Measurements from ENCODE around the gene TADA2A. TPM values are rescaled to one million over a fixed set of nuclear protein-coding genes. Genes with fewer than 3 reads are reported as not detected.

The TADA2A gene
- total RNA-seq, 2 donors from 2014 or later = 8.1 to 14.7 TPM

DNA sequence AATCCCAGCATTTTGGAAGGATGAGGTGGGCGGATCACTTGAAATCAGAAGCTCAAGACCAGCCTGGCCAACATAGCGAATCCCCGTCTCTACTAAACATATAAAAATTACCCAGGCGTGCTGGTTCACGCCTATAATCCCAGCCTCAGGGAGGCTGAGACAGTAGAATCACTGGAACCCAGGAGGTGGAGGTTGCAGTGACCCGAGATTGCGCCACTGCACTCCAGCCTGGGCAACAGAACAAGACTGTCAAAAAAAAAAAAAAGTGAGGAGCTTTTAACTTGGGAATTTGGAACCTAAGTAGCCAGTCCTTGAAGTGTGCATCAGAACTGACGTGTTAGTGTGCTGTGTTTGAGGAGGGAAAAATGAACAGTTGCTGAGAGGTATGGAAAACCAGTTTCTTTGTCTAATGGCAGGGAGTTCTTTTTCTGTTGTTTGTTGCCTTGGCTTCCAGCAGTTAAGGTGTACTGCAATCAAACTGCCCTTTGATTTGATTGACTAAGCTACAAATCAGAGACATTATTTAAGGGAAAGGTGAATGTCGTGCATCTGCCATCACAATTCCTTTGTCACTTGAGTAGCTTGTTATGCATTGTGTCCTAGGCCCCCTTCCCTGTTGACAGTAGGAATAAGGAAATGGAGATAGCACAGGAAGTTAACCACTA lies 74.4 kb downstream of the TADA2A start:
- Histone ChIP-seq H3K9me3 (no peaks in the 10 kb centered on the region), H3K27me3 (replicated peaks; ENCODE audit: insufficient read depth) (no peaks in the 10 kb centered on the region), H3K4me3 (no peak overlapping the region), H3K4me1 (ENCODE audit: control insufficient read depth in 1 of 2, low read depth in 2 of 2) (no peaks in the 10 kb centered on the region), H3K36me3 (peaks cover 18% of the 10 kb centered on the region), H3K27ac (no peak overlapping the region)
- ATAC-seq (ENCODE audit: insufficient number of reproducible peaks, low FRiP score, low read depth) (no peak), DNase-seq (ENCODE audit: low spot score) (no peak)
- TF ChIP-seq, protein P1, sequence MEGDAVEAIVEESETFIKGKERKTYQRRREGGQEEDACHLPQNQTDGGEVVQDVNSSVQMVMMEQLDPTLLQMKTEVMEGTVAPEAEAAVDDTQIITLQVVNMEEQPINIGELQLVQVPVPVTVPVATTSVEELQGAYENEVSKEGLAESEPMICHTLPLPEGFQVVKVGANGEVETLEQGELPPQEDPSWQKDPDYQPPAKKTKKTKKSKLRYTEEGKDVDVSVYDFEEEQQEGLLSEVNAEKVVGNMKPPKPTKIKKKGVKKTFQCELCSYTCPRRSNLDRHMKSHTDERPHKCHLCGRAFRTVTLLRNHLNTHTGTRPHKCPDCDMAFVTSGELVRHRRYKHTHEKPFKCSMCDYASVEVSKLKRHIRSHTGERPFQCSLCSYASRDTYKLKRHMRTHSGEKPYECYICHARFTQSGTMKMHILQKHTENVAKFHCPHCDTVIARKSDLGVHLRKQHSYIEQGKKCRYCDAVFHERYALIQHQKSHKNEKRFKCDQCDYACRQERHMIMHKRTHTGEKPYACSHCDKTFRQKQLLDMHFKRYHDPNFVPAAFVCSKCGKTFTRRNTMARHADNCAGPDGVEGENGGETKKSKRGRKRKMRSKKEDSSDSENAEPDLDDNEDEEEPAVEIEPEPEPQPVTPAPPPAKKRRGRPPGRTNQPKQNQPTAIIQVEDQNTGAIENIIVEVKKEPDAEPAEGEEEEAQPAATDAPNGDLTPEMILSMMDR (IDR thresholded peaks at IDR 0.05) = no peak

DNA sequence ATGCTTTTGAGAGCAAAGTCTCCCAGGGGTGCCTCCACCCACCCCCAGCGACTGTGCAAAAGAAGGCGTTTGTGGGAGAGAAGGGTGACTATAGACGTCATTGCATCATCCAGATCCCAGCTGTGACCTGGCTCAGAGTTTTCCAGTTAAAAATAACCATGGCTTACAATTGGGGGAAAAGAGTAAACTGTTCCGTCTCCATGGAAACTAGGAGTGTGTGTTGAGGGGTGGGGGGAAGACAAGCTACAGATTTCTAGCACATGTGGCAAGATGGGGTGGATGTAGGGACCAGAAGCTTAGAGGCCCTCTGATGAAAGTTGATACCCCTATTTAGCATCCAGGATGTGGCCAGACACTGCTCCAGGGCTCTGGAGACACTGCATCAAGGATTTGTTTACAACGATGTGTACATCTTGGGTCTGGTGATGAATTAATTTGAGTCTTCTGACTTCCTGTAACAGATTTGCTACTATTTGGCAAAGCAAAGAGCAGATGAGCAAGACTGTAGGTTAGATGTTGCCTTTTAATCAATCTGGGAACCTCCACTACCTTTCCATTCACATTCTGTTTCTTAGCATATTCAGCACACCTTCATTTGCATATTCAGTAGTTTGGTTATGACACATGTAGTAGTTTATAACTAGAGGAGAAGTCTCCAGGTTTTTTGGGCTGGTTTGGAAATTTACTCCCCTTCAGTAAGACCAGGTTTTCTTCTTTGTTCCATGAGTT lies 76.8 kb downstream of the TADA2A start:
- DNase-seq (ENCODE audit: low spot score) (no peak), ATAC-seq (ENCODE audit: insufficient number of reproducible peaks, low FRiP score, low read depth) (no peak)
- TF ChIP-seq, protein P1 (IDR thresholded peaks at IDR 0.05) = no peak
- Histone ChIP-seq H3K4me3 (no peak overlapping the region), H3K27me3 (replicated peaks; ENCODE audit: insufficient read depth) (no peaks in the 10 kb centered on the region), H3K36me3 (peaks cover 6% of the 10 kb centered on the region), H3K4me1 (ENCODE audit: control insufficient read depth in 1 of 2, low read depth in 2 of 2) (peaks cover 6 to 7% of the 10 kb centered on the region in 2 donors), H3K9me3 (no peaks in the 10 kb centered on the region), H3K27ac (no peak overlapping the region)

DNA sequence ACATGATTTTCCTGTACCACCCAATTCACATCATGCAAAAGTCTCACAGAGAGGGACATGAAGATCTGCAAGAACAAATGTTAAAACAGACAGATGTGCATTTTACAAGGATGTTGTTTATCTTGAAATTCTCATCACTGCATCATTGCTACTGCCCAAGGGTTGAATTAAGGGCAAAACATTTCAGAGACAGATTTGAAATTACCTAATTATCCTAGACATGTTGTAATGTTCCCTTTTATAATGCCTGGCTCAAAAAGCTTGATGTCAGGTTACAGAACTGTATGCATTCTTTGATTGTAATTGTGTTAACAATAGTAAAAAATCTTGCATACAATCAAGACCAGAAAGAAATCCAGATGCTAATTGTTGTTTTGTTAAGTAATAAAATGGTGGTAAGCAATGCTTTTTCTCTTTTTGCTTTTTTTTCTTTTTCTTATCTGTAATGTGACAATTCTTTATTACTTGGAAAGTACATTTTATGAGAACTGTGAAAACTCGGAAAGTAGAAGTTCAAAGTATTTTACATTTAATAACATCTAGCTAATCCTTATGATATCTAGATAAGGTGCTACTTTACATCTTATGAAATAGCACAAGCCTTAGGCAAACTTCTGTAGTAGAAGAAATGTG lies 79.4 kb downstream of the TADA2A start:
- no peak overlapping the region for H3K4me3 ChIP-seq
- no peaks in the 10 kb centered on the region for H3K27me3 ChIP-seq (replicated peaks; ENCODE audit: insufficient read depth)
- no peaks in the 10 kb centered on the region for H3K36me3 ChIP-seq
- H3K4me1 ChIP-seq (ENCODE audit: control insufficient read depth in 1 of 2, low read depth in 2 of 2) = peaks cover 14 to 17% of the 10 kb centered on the region in 2 donors
- ATAC-seq (ENCODE audit: insufficient number of reproducible peaks, low FRiP score, low read depth) (no peak), DNase-seq (ENCODE audit: low spot score) (no peak)
- TF ChIP-seq, protein P1 (IDR thresholded peaks at IDR 0.05) = no peak
- H3K9me3 ChIP-seq = no peaks in the 10 kb centered on the region
- H3K27ac ChIP-seq = no peak overlapping the region

DNA sequence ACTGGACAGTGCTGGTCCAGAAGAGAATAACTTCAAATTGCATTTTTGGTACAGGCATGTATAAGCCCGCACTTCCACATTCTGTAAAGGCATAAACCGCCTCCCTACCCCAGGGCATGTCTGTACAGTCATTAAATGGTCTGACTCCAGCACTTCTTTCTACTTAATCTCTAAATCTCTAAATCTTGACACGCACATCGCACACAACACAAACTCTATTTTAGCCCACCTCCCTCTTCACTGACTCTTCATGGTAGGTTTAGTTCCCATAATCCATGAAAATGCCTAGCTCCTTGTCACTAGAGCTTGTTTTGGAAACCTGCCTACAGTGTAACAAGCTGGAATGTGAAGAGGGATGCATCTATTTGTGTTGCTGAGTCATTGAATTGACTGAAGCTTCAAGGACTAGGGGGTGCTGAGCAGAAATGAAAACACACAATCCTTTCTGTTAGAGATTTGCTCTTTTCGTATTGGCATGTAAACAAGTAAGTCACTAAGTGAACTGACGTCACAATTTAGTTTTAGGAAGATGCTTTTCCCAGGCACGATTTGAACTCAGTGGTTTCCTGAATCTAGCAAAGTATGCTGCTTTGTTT lies 81.4 kb downstream of the TADA2A start:
- Histone ChIP-seq H3K4me1 (ENCODE audit: control insufficient read depth in 1 of 2, low read depth in 2 of 2) (peaks cover 20 to 28% of the 10 kb centered on the region in 2 donors), H3K27ac (peak overlapping the region in 1 of 2 donors; percentile 84)

More for the DNA sequence above, 81.4 kb downstream of the TADA2A start:
- Histone ChIP-seq H3K27me3 (replicated peaks; ENCODE audit: insufficient read depth) (no peaks in the 10 kb centered on the region), H3K4me3 (peak overlapping the region; percentile 99), H3K36me3 (no peaks in the 10 kb centered on the region), H3K9me3 (no peaks in the 10 kb centered on the region)
- no peak for ATAC-seq (ENCODE audit: insufficient number of reproducible peaks, low FRiP score, low read depth)
- DNase-seq (ENCODE audit: low spot score) = no peak
- TF ChIP-seq, protein P1 (IDR thresholded peaks at IDR 0.05) = no peak

All from thoracic aorta (tissue), 2 donors.